ENCODE measurements around the gene CEP44.

GRCh38 chr4:174314274-174314673 lies 30.6 kb downstream of the CEP44 start:
- TF ChIP-seq ZNF274 (IDR thresholded peaks at IDR 0.05; ENCODE audit: low read depth, low read length) (no peak), YY1 (IDR thresholded peaks at IDR 0.05; ENCODE audit: insufficient read depth, insufficient read length) (no peak)

Measured in NT2/D1 (cell line).